Thyroid gland (tissue), 4 donors: Measurements from ENCODE around the gene UNCX. TPM values are rescaled to one million over a fixed set of nuclear protein-coding genes. Genes with fewer than 3 reads are reported as not detected.

Experiments
- DNase-seq, 2 donors: peaks; one replicate each; pipeline ENCODE4 v3.0.0-alpha.2; 2019
- H3K27ac ChIP-seq, 3 donors: fragments of 200-600 bp; sonication (generic); 1 replicate in 2 of 3; 2 replicates in 1 of 3; pipeline ENCODE4 v1.5.1; 2016 to 2019; ENCODE audit warnings: mild to moderate bottlenecking in 1 of 3, moderate library complexity in 1 of 3
- H3K27me3 ChIP-seq: fragments of 200-600 bp; sonication (generic); one replicate; pipeline ENCODE4 v1.5.1; 2019
- H3K36me3 ChIP-seq, 2 donors: fragments of 200-600 bp; sonication (generic); one replicate each; pipeline ENCODE4 v1.5.1; 2016 to 2019
- H3K4me1 ChIP-seq, 2 donors: fragments of 200-600 bp; sonication (generic); one replicate each; pipeline ENCODE4 v1.5.1; 2017 to 2019
- H3K4me3 ChIP-seq, 3 donors: fragments of 200-600 bp; sonication (generic); replicated peaks in 1 of 3; 1 replicate in 2 of 3; 2 replicates in 1 of 3; pipeline ENCODE4 v1.5.1; 2016; ENCODE audit warnings: mild to moderate bottlenecking in 1 of 3
- H3K9me3 ChIP-seq: fragments of 200-600 bp; sonication (generic); one replicate; pipeline ENCODE4 v1.5.1; 2017
- POLR2A ChIP-seq, 2 donors: fragments of 450-650 bp; IDR thresholded peaks; one replicate each; pipeline ENCODE4 v1.6.1; 2017; ENCODE audit warnings: antibody characterized with exemption in 2 of 2, mild to moderate bottlenecking in 2 of 2, moderate library complexity in 1 of 2
- WGBS, 2 donors: methylation state at CpG; one replicate each; pipeline ENCODE4 v1.1.5; 2017; 5-methylcytosine and 5-hydroxymethylcytosine counted together
- intact Hi-C: fragments of 100-400 bp; cut with DNase I; formaldehyde crosslinking; loops from one replicate; pipeline ENCODE4 v1.15.1; 2023
- total RNA-seq, 4 donors: library from RNA; depleted of rRNA; stranded (reverse); fragments of >200 nt; gene quantifications; one replicate each; pipeline ENCODE4 v1.2.3, GENCODE V29; 2016
- TF ChIP-seq, protein P1 (sequence below), 6 experiments: fragments of 200-600 bp in 3 of 6; fragments of 450-650 bp in 3 of 6; sonication (generic) in 3 of 6; IDR thresholded peaks; one replicate each; pipeline ENCODE4 v1.5.1; 2016 to 2019; ENCODE audit warnings: antibody characterized with exemption in 6 of 6, mild to moderate bottlenecking in 2 of 6, inconsistent platforms in 1 of 6, moderate library complexity in 1 of 6

UNCX gene
- total RNA-seq, 4 donors from 2014 or later: not detected

DNA sequence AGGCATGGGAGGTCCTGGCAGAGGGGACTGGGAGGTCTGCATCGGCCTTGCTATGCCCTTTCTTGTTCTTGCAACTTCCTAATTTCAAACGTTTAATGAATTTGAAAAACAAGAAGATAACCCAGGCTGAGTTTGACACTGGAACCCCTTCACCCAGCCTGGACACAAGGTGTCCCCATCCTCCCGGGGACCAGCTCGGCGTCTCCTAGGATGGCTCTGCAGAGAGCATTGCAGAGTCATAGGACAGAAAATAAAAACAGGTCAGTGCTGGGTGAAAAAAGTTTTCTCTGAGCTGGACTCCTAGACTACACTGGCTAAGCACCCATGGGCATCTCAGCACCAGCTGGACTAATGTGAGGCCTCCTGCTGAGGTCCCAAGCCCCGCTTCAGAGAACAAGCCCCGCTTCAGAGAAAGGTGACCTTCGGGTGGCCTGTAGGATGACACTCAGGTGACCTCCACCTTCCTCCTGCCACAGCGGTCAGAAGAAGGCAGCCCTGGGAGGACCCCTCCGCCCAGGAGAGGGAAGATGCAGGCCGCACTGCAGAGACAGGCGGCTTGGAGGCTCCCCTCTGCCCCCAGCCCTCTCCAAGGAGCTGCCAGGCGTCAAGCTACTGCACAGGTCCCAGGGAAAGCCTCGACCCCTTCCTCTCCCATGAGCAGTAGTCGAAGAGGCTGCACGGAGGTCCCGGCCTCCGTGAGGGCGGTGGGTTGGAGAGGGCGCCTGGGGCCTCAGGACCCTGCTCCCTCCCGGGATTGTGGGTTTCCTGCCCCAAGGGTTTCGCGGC, 9.3 kb upstream of the UNCX start:
- Histone ChIP-seq H3K36me3 (no peaks in the 10 kb centered on the region), H3K4me3 (no peak overlapping the region), H3K27ac (no peak overlapping the region), H3K4me1 (no peaks in the 10 kb centered on the region), H3K9me3 (no peaks in the 10 kb centered on the region), H3K27me3 (peaks cover 50% of the 10 kb centered on the region)
- 31 to 42% methylated on average over 11 to 14 of the region's 23 CpGs for WGBS, 2 donors
- no peak for DNase-seq
- intact Hi-C loops: loop anchor here (10.0 kb wide), 1 partner anchor 191 kb away; no protein-coding TSS in a partner anchor
- TF ChIP-seq POLR2A (IDR thresholded peaks at IDR 0.05): no peak

- TF ChIP-seq POLR2A (IDR thresholded peaks at IDR 0.05): no peak
- TF ChIP-seq, protein P1, sequence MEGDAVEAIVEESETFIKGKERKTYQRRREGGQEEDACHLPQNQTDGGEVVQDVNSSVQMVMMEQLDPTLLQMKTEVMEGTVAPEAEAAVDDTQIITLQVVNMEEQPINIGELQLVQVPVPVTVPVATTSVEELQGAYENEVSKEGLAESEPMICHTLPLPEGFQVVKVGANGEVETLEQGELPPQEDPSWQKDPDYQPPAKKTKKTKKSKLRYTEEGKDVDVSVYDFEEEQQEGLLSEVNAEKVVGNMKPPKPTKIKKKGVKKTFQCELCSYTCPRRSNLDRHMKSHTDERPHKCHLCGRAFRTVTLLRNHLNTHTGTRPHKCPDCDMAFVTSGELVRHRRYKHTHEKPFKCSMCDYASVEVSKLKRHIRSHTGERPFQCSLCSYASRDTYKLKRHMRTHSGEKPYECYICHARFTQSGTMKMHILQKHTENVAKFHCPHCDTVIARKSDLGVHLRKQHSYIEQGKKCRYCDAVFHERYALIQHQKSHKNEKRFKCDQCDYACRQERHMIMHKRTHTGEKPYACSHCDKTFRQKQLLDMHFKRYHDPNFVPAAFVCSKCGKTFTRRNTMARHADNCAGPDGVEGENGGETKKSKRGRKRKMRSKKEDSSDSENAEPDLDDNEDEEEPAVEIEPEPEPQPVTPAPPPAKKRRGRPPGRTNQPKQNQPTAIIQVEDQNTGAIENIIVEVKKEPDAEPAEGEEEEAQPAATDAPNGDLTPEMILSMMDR (IDR thresholded peaks at IDR 0.05): no peak
- Histone ChIP-seq H3K9me3 (no peaks in the 10 kb centered on the region), H3K27me3 (peaks cover 59% of the 10 kb centered on the region), H3K36me3 (no peaks in the 10 kb centered on the region), H3K27ac (no peak overlapping the region), H3K4me1 (no peaks in the 10 kb centered on the region), H3K4me3 (no peak overlapping the region)
- DNase-seq: no peak
- 2 to 4% methylated on average over 21 to 41 of the region's 66 CpGs for WGBS, 2 donors
- intact Hi-C loops: loop anchor here (10.0 kb wide), 1 partner anchor 191 kb away; no protein-coding TSS in a partner anchor
Measured at GRCh38 chr7:1224086-1224716, 8.5 kb upstream of the UNCX start.

GRCh38 chr7:1225030-1225429, 7.6 kb upstream of the UNCX start:
- 2% methylated on average over 11 of the region's 11 CpGs for whole genome bisulfite sequencing, 2 donors
- DNase-seq: no peak
- H3K9me3 ChIP-seq: no peaks in the 10 kb centered on the region
- intact Hi-C loops: loop anchor here (5.0 to 10.0 kb wide), 2 partner anchors 190 to 252 kb away; no protein-coding TSS in a partner anchor
- no peak for TF ChIP-seq POLR2A (IDR thresholded peaks at IDR 0.05)
- TF ChIP-seq, protein P1 (IDR thresholded peaks at IDR 0.05): no peak
- peaks cover 62% of the 10 kb centered on the region for H3K27me3 ChIP-seq
- peaks cover 0 to 6% of the 10 kb centered on the region in 2 donors for H3K4me1 ChIP-seq
- H3K4me3 ChIP-seq: no peak overlapping the region
- H3K27ac ChIP-seq: no peak overlapping the region
- H3K36me3 ChIP-seq: no peaks in the 10 kb centered on the region

DNA sequence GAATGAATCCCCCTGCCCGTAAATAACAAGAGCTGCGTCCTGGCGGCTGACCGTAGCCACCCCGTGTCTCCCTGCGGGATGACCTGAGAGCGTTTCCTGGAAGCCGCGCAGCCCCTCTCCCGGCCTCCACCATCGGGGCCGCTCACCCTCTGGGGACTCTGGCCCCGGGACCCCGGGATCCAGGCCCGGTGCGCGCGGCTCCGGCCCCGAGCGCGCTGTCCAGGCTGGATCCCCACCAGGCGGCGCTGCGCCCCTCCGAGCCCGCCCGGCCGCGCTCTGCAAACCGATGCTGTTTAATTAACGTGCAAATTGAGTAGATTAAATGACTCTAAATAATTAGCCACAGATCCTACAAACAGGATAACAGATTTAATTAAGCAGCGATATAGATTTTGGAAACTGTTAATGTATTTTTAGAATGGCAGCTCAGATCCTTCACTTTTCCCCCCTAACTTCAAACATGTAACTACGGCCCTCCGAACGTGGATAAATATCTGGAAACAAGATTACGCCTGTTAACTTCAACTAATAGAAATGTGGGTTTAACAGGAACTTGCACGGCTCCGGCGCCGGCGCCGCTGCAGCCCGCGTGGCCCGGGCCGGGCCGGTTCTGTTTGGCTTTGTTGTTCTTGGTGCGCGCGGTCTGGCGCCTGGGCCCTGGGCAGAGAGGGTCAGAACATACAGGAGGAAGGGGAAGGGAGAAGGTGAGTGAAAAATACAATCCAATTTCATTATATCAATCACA, 7.1 kb upstream of the UNCX start:
- H3K36me3 ChIP-seq: no peaks in the 10 kb centered on the region
- WGBS, 2 donors: 8 to 13% methylated on average over 35 to 42 of the region's 52 CpGs
- H3K27me3 ChIP-seq: peaks cover 67% of the 10 kb centered on the region
- H3K4me1 ChIP-seq: peaks cover 0 to 6% of the 10 kb centered on the region in 2 donors
- intact Hi-C loops: loop anchor here (5.0 to 10.0 kb wide), 2 partner anchors 189 to 252 kb away; no protein-coding TSS in a partner anchor
- H3K27ac ChIP-seq: no peak overlapping the region
- DNase-seq: peak; percentile 11 to 15
- TF ChIP-seq, protein P1 (IDR thresholded peaks at IDR 0.05): peak in 5 of 6 experiments; percentile 17 to 78 (median 53)
- TF ChIP-seq POLR2A (IDR thresholded peaks at IDR 0.05): no peak
- H3K9me3 ChIP-seq: no peaks in the 10 kb centered on the region
- no peak overlapping the region for H3K4me3 ChIP-seq

- no peak for TF ChIP-seq POLR2A (IDR thresholded peaks at IDR 0.05)
- TF ChIP-seq, protein P1 (IDR thresholded peaks at IDR 0.05): no peak
- no peak for DNase-seq
- intact Hi-C loops: loop anchor here (5.0 to 10.0 kb wide), 2 partner anchors 188 to 251 kb away; no protein-coding TSS in a partner anchor
Measured at GRCh38 chr7:1226186-1226901, 6.3 kb upstream of the UNCX start.

More at GRCh38 chr7:1226186-1226901, 6.3 kb upstream of the UNCX start:
- no peaks in the 10 kb centered on the region for H3K36me3 ChIP-seq
- peaks cover 74% of the 10 kb centered on the region for H3K27me3 ChIP-seq
- no peak overlapping the region for H3K27ac ChIP-seq
- H3K9me3 ChIP-seq: no peaks in the 10 kb centered on the region
- H3K4me1 ChIP-seq: peaks cover 0 to 6% of the 10 kb centered on the region in 2 donors
- H3K4me3 ChIP-seq: no peak overlapping the region
- WGBS, 2 donors: 26 to 35% methylated on average over 14 to 23 of the region's 23 CpGs
